HepG2 (cell line): ENCODE results near the gene RPA1. TPM values are rescaled to one million over a fixed set of nuclear protein-coding genes. Genes with fewer than 3 reads are reported as not detected.

Experiments used
- DMAP1 ChIP-seq: IDR thresholded peaks from 2 replicates; pipeline ENCODE4 v1.6.1; 2016
- GABPA ChIP-seq, 2 experiments: IDR thresholded peaks; 2 replicates each; pipeline ENCODE4 v1.6.1; 2011 to 2016; ENCODE audit warnings: low read depth in 2 of 2, low read length in 1 of 2, missing biosample characterization in 1 of 2, missing genetic modification characterization in 1 of 2
- GZF1 ChIP-seq: sonication (generic); formaldehyde crosslinking; IDR thresholded peaks from 2 replicates; pipeline ENCODE4 v1.5.1; 2020; ENCODE audit warnings: mild to moderate bottlenecking, missing genetic modification reagents
- REPIN1 ChIP-seq: sonication (generic); formaldehyde crosslinking; IDR thresholded peaks from 2 replicates; pipeline ENCODE4 v1.8.0; 2022; ENCODE audit warnings: missing genetic modification reagents, low read depth, mild to moderate bottlenecking, borderline replicate concordance
- SMYD3 ChIP-seq: sonication (generic); formaldehyde crosslinking; IDR thresholded peaks from 2 replicates; pipeline ENCODE4 v1.8.1; 2023; ENCODE audit warnings: mild to moderate bottlenecking, missing genetic modification reagents
- SP2 ChIP-seq: sonication (generic); formaldehyde crosslinking; IDR thresholded peaks from 2 replicates; pipeline ENCODE4 v1.5.1; 2020; ENCODE audit warnings: mild to moderate bottlenecking, missing genetic modification reagents
- STAG1 ChIP-seq: sonication (generic); formaldehyde crosslinking; IDR thresholded peaks from 2 replicates; pipeline ENCODE4 v1.4.0; 2020; ENCODE audit warnings: missing genetic modification reagents
- TEAD2 ChIP-seq: sonication (generic); formaldehyde crosslinking; IDR thresholded peaks from 2 replicates; pipeline ENCODE4 v1.9.0; 2021; ENCODE audit warnings: missing genetic modification reagents
- TRIM24 ChIP-seq: sonication (generic); formaldehyde crosslinking; IDR thresholded peaks from 2 replicates; pipeline ENCODE4 v1.8.0; 2022; ENCODE audit warnings: mild to moderate bottlenecking, missing genetic modification reagents
- ZNF280B ChIP-seq: sonication (generic); formaldehyde crosslinking; IDR thresholded peaks from 2 replicates; pipeline ENCODE4 v1.5.0; 2020; ENCODE audit warnings: missing genetic modification reagents, mild to moderate bottlenecking, borderline replicate concordance
- ZNF343 ChIP-seq: sonication (generic); formaldehyde crosslinking; IDR thresholded peaks from 2 replicates; pipeline ENCODE4 v1.4.0; 2020; ENCODE audit warnings: mild to moderate bottlenecking, missing genetic modification reagents
- ZNF792 ChIP-seq: IDR thresholded peaks from 2 replicates; pipeline ENCODE4 v1.6.1; 2016
- ZNF878 ChIP-seq: sonication (generic); formaldehyde crosslinking; IDR thresholded peaks from 2 replicates; pipeline ENCODE4 v1.8.1; 2023; ENCODE audit warnings: mild to moderate bottlenecking, missing genetic modification reagents, moderate library complexity
- polyA plus RNA-seq, 8 experiments: library from polyadenylated mRNA; depleted of rRNA in 3 of 8; stranded (reverse) in 7 of 8; unstranded in 1 of 8; fragments of >200 nt; fragmentation: Illumina TruSeq in 4 of 8; extraction: Trizol in 4 of 8; gene quantifications; 2 replicates each; pipeline versions ENCODE4 v1.2.1 to v1.2.3, GENCODE V29; 2011 to 2016; ENCODE audit warnings: low read depth in 4 of 8, missing spikeins in 1 of 8, mixed read lengths in 1 of 8; ENCODE audit not compliant: insufficient read depth in 1 of 8
- total RNA-seq, 5 experiments: library from RNA; depleted of rRNA; stranded (reverse); fragments of >200 nt; fragmentation: Illumina TruSeq; extraction: Trizol; gene quantifications; 2 replicates each; pipeline ENCODE4 v1.2.3, GENCODE V29; 2016; ENCODE audit warnings: low read depth in 1 of 5
- TF ChIP-seq, protein P1 (sequence below): sonication (generic); formaldehyde crosslinking; IDR thresholded peaks from 2 replicates; pipeline ENCODE4 v1.4.0; 2020; ENCODE audit warnings: missing genetic modification reagents, mild to moderate bottlenecking, borderline replicate concordance
- TF ChIP-seq, protein P2 (sequence below): IDR thresholded peaks from 2 replicates; pipeline ENCODE4 v1.6.1; 2016; ENCODE audit warnings: low read depth, missing genetic modification reagents, missing compliant biosample characterization
- TF ChIP-seq, protein P3 (sequence below): sonication (generic); formaldehyde crosslinking; IDR thresholded peaks from 2 replicates; pipeline ENCODE4 v1.4.0; 2020; ENCODE audit warnings: missing genetic modification reagents

RPA1 gene
- total and polyA plus RNA-seq, 2 of the 13 experiments (the other 11 are each of a cell fraction or from before 2014, with no cell fraction given), result 13.9 to 37.6 TPM

- TF ChIP-seq ZNF280B (CRISPR knock-in tag) (no peak), SP2 (CRISPR knock-in tag) (peak; percentile 79), GABPA (IDR thresholded peaks at IDR 0.05; ENCODE audit: low read depth, low read length) (no peak), GABPA (CRISPR knock-in tag; IDR thresholded peaks at IDR 0.05; ENCODE audit: low read depth) (no peak), ZNF792 (no peak), GZF1 (CRISPR knock-in tag) (no peak), REPIN1 (CRISPR knock-in tag) (no peak), TRIM24 (CRISPR knock-in tag) (no peak), ZNF878 (no peak), STAG1 (CRISPR knock-in tag) (no peak), TEAD2 (no peak), DMAP1 (CRISPR knock-in tag) (peak; percentile 52; the same call in 1 of the 2 replicates), SMYD3 (CRISPR knock-in tag) (no peak), ZNF343 (CRISPR knock-in tag) (no peak)
- TF ChIP-seq, protein P1, sequence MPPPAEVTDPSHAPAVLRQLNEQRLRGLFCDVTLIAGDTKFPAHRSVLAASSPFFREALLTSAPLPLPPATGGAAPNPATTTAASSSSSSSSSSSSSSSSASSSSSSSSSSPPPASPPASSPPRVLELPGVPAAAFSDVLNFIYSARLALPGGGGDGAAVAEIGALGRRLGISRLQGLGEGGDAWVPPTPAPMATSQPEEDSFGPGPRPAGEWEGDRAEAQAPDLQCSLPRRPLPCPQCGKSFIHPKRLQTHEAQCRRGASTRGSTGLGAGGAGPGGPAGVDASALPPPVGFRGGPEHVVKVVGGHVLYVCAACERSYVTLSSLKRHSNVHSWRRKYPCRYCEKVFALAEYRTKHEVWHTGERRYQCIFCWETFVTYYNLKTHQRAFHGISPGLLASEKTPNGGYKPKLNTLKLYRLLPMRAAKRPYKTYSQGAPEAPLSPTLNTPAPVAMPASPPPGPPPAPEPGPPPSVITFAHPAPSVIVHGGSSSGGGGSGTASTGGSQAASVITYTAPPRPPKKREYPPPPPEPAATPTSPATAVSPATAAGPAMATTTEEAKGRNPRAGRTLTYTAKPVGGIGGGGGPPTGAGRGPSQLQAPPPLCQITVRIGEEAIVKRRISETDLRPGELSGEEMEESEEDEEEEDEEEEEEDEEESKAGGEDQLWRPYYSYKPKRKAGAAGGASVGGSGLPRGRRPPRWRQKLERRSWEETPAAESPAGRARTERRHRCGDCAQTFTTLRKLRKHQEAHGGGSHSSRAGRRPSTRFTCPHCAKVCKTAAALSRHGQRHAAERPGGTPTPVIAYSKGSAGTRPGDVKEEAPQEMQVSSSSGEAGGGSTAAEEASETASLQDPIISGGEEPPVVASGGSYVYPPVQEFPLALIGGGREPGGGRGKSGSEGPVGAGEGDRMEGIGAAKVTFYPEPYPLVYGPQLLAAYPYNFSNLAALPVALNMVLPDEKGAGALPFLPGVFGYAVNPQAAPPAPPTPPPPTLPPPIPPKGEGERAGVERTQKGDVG (CRISPR knock-in tag), result no peak
- TF ChIP-seq, protein P2, sequence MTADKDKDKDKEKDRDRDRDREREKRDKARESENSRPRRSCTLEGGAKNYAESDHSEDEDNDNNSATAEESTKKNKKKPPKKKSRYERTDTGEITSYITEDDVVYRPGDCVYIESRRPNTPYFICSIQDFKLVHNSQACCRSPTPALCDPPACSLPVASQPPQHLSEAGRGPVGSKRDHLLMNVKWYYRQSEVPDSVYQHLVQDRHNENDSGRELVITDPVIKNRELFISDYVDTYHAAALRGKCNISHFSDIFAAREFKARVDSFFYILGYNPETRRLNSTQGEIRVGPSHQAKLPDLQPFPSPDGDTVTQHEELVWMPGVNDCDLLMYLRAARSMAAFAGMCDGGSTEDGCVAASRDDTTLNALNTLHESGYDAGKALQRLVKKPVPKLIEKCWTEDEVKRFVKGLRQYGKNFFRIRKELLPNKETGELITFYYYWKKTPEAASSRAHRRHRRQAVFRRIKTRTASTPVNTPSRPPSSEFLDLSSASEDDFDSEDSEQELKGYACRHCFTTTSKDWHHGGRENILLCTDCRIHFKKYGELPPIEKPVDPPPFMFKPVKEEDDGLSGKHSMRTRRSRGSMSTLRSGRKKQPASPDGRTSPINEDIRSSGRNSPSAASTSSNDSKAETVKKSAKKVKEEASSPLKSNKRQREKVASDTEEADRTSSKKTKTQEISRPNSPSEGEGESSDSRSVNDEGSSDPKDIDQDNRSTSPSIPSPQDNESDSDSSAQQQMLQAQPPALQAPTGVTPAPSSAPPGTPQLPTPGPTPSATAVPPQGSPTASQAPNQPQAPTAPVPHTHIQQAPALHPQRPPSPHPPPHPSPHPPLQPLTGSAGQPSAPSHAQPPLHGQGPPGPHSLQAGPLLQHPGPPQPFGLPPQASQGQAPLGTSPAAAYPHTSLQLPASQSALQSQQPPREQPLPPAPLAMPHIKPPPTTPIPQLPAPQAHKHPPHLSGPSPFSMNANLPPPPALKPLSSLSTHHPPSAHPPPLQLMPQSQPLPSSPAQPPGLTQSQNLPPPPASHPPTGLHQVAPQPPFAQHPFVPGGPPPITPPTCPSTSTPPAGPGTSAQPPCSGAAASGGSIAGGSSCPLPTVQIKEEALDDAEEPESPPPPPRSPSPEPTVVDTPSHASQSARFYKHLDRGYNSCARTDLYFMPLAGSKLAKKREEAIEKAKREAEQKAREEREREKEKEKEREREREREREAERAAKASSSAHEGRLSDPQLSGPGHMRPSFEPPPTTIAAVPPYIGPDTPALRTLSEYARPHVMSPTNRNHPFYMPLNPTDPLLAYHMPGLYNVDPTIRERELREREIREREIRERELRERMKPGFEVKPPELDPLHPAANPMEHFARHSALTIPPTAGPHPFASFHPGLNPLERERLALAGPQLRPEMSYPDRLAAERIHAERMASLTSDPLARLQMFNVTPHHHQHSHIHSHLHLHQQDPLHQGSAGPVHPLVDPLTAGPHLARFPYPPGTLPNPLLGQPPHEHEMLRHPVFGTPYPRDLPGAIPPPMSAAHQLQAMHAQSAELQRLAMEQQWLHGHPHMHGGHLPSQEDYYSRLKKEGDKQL (CRISPR knock-in tag), result no peak
- TF ChIP-seq, protein P3, sequence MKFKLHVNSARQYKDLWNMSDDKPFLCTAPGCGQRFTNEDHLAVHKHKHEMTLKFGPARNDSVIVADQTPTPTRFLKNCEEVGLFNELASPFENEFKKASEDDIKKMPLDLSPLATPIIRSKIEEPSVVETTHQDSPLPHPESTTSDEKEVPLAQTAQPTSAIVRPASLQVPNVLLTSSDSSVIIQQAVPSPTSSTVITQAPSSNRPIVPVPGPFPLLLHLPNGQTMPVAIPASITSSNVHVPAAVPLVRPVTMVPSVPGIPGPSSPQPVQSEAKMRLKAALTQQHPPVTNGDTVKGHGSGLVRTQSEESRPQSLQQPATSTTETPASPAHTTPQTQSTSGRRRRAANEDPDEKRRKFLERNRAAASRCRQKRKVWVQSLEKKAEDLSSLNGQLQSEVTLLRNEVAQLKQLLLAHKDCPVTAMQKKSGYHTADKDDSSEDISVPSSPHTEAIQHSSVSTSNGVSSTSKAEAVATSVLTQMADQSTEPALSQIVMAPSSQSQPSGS (CRISPR knock-in tag), result no peak
Measured at GRCh38 chr17:1829592-1830257, at the start of gene RPA1, which contains the start of gene SMYD4 (continued).
